NCI-H2029 treated with DMSO at 0.1 percent for 48 hours (cell line): ENCODE data around the gene ADAM8.
"Not testable (repeated sequence)": the region's sequence is repeated elsewhere in the genome, so short reads cannot be mapped to it uniquely, and the experiment has no call there.

Experiments
- DNase-seq: peaks from one replicate; lab custom pipeline; 2025; lab: John Stamatoyannopoulos, UW

ADAM8 gene

GRCh38 chr10:133267829-133268228, 8.8 kb downstream of the ADAM8 start:
- no peak for DNase-seq

- no peak for DNase-seq
These were observed 9.4 kb downstream of the ADAM8 start for GRCh38 chr10:133267293-133267692.

DNA sequence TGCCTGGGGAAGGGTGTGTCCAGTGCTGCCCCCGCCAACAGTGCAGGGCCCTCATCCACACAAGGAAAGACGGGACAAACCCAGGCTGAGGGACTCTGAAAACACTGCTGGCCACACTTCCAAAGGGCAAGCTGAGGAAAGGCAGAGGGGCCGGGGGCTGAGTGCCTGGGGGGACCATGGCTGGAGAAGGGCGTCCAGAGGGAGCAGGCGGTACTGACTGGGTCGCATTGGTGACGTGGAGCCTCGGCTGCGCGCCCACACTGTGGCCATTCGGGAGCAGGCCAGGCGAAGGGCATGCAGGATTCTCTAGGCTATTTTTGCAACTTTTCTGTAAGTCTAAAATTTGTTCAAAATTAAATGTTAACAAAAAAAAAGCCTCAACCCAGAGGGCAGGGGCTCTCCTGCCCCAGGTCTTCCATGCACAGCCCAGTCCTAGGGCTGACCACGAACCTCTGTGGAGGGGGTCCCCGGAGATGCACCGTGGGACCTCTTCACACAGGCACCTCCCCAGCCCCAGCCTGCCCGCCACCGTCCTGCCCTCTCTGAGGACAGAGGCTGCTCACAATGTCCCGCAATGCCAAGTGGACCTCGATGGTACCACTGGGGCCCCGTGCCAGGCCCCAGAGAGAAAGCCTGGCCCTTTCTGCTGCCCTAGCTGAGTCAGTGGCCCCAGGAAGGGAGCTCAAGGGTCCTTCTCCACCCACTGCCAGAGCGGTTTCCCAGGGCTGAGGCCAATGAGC, 10.4 kb downstream of the ADAM8 start:
- no peak for DNase-seq

- not testable (repeated sequence) for DNase-seq
These were observed 11.6 kb downstream of the ADAM8 start for GRCh38 chr10:133265052-133265451.

DNA sequence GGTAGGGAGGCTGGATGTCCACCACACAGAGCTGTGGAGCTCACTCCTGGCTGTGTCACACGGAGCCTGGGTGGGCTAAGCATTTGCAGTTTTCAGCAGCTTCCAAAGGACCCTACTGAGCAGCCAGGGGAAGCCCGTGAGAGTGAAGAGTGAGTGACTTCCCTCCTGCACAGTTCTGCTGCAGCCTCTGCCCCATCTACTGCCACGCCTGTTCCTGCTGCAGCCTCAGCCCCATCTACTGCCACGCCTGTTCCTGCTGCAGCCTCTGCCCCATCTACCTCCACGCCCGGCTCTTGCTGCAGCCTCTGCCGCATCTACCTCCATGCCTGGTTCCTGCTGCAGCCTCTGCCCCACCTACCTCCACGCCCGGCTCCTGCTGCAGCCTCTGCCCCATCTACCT, 12.2 kb downstream of the ADAM8 start:
- no peak for DNase-seq

DNA sequence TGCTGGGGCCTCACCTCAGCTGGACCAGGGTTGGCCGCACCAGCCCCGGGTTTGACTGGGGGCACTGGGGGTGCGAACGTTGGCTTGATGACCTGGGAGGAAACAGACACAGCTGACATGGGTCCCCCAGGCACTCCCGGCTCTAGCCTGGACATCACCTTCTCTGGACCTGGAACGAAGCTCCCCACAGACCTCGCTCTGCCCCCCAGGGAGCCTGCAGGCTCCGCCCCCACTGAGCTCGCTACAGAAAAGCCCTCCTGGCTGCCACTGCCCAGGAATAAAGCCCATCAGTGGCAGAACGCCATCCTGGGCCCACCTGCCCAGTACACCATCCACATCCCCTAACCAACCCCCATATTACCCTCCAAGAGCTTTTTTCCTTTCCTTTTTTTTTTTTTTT, 13.0 kb downstream of the ADAM8 start:
- DNase-seq = no peak

- no peak for DNase-seq
These were observed 14.0 kb downstream of the ADAM8 start for GRCh38 chr10:133262696-133263095.

GRCh38 chr10:133261726-133262325, 14.8 kb downstream of the ADAM8 start:
- DNase-seq = no peak

GRCh38 chr10:133260895-133261725, 15.6 kb downstream of the ADAM8 start:
- no peak for DNase-seq

DNA sequence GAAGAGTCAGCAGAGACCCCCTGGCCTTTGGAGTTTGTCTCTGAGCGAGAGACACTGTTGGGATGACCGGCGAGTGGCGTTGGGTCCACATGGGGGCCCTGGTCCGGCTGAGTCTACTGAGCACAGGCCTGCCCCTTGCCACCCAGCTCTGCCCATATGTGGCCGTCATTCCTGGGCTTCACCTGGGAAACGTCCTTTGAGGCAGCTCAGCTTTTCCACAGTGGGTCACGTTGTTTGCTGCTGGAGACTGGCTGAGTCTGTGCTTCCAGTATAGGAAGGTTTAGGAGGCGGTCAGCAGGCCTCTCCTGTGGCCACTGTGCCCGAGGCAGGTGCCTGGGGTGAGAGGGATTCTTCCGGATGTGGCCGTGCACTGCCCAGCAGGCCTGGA, 17.1 kb downstream of the ADAM8 start:
- no peak for DNase-seq

GRCh38 chr10:133258818-133259601, 17.7 kb downstream of the ADAM8 start:
- DNase-seq = no peak

GRCh38 chr10:133258066-133258817, 18.4 kb downstream of the ADAM8 start:
- DNase-seq = no peak

GRCh38 chr10:133257489-133258065, 19.1 kb downstream of the ADAM8 start:
- DNase-seq = no peak

DNA sequence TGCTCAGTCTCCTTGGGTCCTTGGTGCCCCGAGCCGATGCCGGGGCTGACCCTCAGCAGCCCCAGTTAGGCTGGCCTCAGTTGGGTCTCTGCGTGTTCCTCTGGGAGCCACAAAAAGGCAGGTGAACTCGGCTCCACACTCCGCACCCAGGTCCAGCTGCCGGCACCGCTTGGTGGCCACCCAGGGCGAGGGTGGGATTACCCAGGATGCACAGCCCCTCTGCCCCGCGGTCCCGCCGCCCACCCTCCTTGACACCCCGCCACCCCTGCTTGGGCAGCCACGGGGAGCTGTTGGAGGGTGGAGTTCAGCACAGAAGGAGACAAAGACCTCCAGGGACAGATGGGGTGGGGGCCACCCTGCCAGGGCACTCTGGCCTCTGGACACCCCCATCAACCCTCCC, 21.3 kb downstream of the ADAM8 start:
- DNase-seq = no peak

DNA sequence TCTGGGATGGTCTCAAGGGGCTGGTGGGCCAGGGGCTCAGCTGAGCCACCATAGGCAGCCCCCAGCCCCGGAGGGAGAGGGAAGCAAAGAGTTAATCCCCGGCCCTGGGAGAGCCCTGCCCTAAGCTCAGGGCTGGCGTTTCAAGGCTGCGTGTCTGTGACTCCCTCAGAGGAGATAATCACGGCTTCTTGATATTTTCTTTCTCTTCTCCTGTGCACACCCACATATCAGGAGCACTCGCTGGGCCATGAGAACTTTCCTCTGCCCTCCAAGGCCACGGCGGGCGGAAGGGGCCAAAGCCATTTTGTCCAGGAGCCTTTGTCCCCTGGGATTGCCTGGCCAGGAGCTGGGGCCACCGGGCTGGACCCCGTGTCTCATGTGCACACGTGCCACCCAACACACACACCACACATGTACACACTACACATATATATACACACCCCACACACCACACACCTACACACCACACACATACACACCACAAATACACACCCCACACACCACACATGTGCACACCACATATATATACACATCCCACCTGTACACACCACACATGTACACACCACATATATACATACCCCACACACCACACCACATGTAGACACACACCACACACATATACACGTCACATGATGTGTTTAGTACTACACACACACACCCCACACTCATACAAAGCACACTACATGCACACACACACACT, 22.1 kb downstream of the ADAM8 start:
- DNase-seq = no peak

- DNase-seq = no peak
These were observed 23.2 kb downstream of the ADAM8 start for GRCh38 chr10:133253361-133253955.

GRCh38 chr10:133252223-133252552, 24.5 kb downstream of the ADAM8 start:
- no peak for DNase-seq

- DNase-seq = no peak
These were observed 25.1 kb downstream of the ADAM8 start for GRCh38 chr10:133251388-133252222.
